Measurements from ENCODE around the gene GUSB. TPM values are rescaled to one million over a fixed set of nuclear protein-coding genes. Genes with fewer than 3 reads are reported as not detected.
"Not testable (repeated sequence)": the region's sequence is repeated elsewhere in the genome, so short reads cannot be mapped to it uniquely, and the experiment has no call there.

GUSB gene
- total RNA-seq, 1 donor from 2014 or later = 17.8 TPM

DNA sequence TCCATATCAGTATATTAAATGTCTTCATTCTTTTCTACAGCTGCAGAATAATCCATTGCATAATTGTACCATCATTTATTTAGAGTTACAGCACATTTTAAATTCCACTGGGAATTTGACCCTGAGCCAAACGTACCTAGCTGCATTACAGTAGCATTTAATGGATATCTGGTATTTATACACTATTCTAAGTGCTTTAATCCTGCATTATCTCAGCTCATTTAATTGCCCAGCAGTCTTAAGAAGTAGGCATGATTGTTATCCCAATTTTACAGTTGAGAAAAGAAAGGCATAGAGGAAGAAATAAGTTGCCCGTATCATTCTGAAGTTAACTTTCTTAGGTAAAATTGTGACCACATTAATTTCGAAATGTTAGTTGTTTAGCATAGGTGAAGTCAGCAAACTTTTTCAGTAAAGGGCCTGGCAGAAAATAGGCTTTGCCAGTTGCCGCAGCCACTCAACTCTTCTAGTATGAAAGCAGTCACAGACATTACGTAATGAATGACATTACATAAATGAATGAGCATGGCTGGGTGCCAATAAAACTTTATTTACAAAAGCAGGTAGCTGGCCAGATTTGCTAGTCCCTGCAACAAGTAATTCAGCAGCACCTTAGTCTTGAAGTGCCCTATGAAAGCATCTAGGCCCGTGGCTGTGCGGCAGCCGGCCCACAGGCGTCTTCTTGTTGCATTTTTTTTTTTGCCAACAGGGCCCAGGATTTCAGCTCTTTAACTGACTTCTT, 30.0 kb downstream of the GUSB start:
- DNase-seq (no peak), ATAC-seq (no peak)
- intact Hi-C loops (cut with micrococcal nuclease) = no loop called here

DNA sequence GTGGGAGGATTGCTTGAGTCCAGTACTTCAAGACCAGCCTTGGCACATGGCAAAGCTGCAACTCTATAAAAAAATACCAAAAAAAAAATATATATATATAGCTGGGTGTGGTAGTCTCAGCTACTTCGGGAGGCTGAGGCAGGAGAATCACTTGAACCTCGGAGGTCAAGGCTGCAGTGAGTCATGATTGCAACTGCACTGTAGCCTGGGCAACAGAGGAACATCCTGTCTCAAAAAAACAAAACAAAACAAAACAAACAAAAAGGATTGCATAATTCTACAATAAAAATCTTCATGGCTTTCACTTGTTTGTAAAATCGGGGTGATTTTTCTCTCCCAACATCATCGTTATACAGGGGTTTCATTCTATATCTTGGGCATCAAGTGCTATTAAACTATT, 35.1 kb downstream of the GUSB start:
- ATAC-seq (no peak), DNase-seq (no peak)
- intact Hi-C loops (cut with micrococcal nuclease) = no loop called here

DNA sequence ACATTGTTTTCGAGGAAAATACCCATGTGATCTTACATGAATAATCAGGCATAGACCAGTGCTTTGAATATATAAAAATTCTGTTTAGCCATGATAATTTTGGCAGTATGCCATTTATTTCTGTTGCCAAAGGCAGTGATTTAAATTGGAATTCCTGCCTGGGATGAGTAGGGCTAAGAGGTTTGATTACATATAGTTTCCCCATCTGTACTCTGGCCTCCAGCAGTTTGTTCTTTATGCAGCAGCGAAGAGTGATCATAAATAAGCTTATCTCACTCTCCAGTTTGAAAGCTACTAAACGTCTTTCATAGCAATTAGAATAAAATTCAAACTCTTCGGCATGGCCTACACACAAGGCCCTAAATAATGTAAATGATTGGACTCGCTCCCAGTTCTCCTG, 36.2 kb downstream of the GUSB start:
- ATAC-seq; intact Hi-C loops (cut with micrococcal nuclease); DNase-seq: not testable (repeated sequence)

DNA sequence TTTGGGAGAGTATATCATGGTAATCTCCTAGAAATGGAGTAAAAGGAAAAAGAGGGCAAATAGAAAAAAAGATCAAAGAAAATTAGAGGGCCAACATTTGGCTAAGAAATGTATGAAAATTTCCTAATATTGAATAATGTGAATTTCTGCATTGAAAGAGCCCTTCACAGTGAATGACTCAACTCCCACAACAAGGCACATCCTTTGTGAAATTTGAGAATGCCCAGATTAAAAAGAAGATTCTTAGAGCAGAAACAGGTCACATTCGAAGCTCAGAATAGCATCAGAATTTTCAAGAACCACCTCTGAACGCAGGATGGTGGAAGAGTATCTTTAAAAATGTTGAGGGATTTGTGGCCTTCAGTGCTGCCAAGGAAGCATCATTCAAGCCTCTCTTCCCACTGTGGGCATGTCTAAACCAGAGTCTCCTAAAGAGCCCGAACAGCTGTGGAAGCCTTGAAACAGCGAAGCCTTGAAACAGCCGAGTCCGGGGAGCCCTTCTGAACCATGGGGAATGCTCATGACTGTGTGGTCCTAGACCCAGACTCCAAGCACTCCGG, 43.6 kb downstream of the GUSB start:
- intact Hi-C loops (cut with micrococcal nuclease) = no loop called here
- ATAC-seq (no peak), DNase-seq (no peak)

DNA sequence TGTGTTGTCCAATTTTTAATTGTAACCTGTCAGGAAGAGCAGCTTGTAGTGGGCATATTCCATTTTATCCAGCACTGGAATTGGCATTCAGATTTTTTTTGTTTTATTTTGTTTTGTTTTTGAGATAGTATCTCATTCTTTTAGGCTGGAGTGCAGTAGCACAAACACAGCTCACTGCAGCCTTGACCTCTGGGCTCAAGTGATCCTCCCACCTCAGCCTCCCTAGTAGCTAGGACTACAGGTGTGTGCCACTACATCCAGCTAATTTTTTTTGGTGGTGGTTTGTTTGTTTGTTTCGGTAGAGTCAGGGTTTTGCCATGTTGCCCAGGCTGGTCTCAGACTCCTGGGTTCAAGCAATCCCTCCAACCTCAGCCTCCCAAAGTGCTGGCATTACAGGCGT, 44.7 kb downstream of the GUSB start:
- intact Hi-C loops (cut with micrococcal nuclease) = no loop called here
- ATAC-seq (no peak), DNase-seq (no peak)

DNA sequence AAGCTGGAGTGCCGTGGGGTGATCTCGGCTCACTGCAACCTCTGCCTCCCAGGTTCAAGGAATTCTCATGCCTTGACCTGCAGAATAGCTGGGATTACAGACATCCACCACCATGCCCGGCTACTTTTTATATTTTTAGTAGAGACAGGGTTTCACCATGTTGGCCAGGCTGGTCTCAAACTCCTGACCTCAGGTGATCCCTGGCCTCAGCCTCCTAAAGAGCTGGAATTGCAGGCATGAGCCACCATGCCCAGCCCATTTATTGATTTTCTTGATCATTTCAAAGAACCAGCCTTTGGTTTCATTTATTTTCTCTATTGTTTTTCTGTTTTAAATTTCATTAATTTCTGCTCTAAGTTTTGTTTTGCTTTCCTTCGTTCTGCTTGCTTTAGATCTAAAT, 50.3 kb downstream of the GUSB start:
- no peak for DNase-seq
- intact Hi-C loops (cut with micrococcal nuclease) = no loop called here
- ATAC-seq = no peak

DNA sequence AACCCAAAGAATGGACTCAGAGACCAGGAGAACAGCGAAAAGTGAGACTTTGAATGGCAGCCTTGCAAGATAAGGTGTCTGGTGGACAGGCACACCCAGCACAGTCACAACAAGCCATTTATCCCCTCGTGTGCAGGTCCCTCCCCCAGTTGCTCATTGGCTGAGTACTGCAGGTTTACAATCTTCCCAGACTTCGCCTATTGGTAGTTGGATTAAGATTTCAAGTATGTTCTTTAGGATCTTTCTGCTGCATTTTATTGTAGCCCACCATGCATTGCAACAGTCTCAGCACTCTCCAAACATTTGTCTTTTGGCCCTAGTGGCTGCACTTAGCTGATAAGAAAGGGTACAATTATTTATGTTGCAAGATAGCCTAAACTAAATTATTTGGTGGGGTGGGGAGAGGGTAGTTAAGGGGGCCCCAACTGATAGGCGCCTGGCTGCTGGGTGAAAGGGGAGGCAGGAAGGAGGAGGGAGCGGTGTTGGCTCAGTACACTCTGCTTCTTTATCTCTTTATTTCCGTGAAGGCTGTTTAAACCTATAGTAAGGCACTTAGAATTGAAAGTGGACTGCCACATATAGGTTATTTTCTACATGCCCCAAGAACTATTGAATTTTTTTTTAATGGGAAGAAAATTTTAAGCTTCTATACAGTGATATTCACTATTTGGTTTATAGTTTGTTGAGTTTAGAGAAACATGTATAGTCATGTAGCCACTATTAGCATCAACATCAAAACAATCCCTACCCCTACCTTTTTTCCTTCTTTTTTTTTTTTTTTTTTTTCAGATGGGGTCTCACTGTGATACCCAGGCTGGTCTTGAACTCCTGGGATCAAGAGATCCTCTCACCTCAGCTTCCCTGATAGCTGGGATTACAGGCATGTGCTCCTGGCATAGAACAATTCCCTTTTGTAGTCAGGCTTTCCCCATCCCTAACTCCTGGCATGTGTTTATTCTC, 54.2 kb downstream of the GUSB start:
- ATAC-seq = peak; percentile 42
- DNase-seq = no peak
- intact Hi-C loops (cut with micrococcal nuclease) = no loop called here

DNA sequence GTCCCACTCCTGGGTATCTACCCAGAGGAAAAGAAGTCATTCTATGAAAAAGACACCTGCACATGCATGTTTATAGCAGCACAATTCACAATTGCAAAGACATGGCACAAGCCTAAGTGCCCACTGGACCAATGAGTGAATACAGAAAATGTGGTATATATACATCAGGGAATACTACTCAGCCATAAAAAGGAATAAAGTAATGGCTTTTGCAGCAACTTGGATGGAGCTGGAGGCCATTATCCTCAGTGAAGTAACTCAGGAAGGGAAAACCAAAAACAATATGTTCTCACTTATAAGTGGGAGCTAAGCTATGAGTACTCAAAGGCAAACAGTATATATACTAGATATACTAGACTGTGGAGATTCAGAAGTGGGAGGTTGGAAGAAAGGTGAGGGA, 55.4 kb downstream of the GUSB start:
- intact Hi-C loops (cut with micrococcal nuclease) = no loop called here
- ATAC-seq (no peak), DNase-seq (no peak)

DNA sequence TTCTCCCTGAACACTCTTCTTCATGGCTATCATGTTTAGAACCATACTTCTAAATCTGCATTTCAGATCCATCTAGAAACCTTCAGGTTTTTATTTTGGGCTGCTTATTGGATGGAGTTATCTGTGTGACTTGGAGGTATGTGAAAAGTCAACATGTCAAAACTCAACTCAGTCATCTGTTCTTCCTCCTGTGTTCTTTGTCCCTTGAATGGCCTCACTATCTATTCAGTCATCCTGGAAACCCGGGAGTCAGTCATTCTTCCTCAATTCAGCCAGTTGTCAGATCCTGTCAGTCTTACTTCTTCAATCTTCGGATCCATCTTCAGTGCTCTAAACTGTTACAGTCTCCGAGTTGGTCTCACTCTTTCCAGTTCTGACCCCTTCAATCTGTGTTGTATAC, 57.0 kb downstream of the GUSB start:
- intact Hi-C loops (cut with micrococcal nuclease) = no loop called here
- ATAC-seq (no peak), DNase-seq (no peak)

DNA sequence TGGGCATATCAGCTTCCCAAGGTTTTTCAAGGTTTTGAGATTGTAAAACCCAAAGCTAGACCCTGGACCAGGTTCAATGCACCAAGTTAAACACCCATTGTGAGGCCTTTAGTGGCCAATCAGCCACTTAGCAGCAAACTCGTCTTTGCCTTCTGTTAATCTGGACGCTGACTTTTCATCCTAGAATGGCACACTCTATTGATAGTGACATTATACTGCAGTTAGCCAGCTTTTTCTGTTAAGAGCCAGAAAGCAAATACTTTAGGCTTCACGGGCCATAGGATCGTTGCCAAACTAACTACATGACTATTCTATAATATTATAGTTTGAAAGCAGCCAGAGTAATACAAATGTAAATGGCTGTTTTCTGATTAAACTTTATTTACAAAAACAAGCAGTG, 57.8 kb downstream of the GUSB start:
- no peak for DNase-seq
- intact Hi-C loops (cut with micrococcal nuclease) = no loop called here
- no peak for ATAC-seq

DNA sequence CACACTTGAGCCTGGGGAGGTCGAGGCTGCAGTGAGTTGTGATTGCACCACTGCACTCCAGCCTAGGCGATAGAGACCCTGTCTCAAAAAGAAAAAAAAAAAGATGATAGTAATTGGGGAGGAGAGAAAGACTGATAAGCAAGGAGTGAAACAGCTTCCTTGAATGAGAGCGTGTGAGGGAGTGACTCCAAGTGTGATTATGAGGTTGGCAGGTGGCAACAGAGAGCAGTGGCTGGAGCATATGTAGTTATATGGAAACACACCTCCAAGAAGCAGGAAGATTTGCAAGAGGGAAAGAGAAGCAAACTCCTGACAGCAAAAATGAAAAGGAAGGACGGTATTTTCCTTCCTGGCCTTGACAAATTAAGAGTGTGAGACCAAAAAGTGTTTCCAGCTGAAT, 58.7 kb downstream of the GUSB start:
- no peak for ATAC-seq
- no peak for DNase-seq
- intact Hi-C loops (cut with micrococcal nuclease) = no loop called here

DNA sequence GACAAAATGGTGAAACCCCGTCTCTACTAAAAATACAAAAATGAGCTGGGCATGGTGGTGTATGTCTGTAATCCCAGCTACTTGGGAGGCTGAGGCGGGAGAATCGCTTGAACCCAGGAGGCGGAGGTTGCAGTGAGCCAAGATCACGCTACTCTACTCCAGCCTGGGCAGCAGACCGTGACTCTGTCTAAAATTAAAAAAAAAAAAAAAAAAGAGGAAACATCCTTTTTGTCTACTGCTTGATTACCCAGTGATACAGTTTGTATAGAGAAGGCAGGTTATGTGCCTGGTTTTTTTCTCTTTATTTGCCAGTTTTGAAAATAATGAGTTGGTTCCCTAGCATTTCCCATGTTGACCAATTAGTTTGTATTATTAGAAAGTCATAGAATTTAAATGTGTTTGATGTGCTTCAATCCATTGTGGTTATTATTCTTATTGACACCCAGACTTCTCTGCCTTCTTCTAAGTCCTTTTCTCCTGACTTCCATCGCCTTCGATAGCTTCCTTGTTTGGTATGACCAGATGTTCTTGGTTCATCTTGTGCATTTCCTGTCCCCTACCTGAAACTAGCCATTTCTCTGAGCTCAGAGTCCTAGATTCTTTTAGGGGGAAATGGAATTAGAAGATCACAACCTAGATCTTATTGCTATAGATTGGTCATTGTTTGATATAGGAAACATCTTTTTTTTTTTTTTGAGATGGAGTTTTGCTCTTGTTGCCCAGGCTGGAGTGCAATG, 65.9 kb downstream of the GUSB start:
- DNase-seq = no peak
- no peak for ATAC-seq
- intact Hi-C loops (cut with micrococcal nuclease) = no loop called here

DNA sequence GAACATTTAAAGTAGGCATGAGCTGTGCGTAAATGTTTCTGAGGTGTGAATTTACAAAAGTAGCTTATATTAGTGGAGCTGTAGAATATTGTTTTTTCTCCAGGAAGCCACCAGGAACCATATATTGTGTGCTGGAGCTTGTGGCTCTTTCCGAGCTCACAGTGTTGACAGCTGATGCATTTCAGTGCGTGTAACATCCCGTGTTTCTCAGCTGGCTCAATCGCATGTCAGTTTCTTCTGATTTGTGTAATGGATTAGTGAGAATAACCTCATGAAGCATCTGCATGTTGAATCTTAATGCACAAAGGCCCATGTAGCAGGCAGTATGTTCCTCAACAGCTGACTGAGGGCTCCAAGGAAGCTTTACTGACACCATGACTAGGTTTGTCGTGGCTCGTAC, 69.8 kb downstream of the GUSB start:
- DNase-seq (no peak), ATAC-seq (no peak)
- intact Hi-C loops (cut with micrococcal nuclease) = no loop called here

Other genes with a start within 250 kb of the GUSB start
- 18.2 TPM for gene VKORC1L1, start 109.1 kb downstream of the GUSB start, total RNA-seq
- 10.6 TPM for gene ASL, start 93.6 kb upstream of the GUSB start, total RNA-seq
- 22.5 TPM for gene CRCP, start 132.6 kb upstream of the GUSB start, total RNA-seq
- gene TPST1, start 223.1 kb upstream of the GUSB start, total RNA-seq = 6.0 TPM